NCI-H748 (cell line): ENCODE data around the gene MAPK8.
"Not testable (repeated sequence)": the region's sequence is repeated elsewhere in the genome, so short reads cannot be mapped to it uniquely, and the experiment has no call there.

Source experiments
- DNase-seq: peaks from one replicate; lab custom pipeline; 2025; ENCODE audit not compliant: unreplicated experiment; lab: John Stamatoyannopoulos, UW

MAPK8 gene

DNA sequence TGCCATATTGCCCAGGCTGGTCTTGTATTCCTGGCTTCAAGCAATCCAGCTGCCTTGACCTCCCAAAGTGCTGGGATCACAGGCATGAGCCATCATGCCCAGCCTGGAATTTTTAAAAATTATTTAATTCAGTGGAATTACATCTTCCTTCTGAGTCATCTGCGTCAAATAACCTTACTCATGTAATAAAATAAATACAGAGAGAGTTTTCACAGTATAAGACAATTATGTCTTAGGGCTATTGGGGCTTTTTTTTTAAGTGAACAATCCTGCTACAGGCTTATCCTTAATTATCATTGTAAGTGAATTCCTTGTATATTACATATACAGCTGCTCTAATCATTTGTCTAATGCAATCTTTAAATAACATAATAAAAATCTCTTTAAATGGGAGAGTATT is 108.3 kb downstream of the MAPK8 start:
- DNase-seq = no peak

GRCh38 chr10:48416584-48417232 is 110.2 kb downstream of the MAPK8 start:
- no peak for DNase-seq

DNA sequence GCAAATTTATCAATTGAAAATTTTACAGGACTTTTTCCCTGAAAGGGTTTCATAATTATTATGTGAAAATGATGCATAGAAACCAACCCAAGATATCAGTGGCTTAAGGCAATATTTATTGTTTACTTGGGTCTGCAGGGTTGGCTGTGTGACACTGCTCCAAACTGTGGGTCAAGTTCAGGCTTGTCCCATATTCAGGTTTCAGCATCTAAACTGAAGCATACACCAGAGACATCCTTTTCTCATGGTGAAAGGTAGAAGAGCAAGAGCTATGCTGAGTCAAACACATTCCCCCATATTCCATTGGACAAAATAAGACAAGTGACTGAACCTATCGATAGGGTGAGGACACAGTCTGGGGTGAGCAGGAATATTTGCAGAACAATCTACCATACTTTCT is 110.9 kb downstream of the MAPK8 start:
- no peak for DNase-seq

DNA sequence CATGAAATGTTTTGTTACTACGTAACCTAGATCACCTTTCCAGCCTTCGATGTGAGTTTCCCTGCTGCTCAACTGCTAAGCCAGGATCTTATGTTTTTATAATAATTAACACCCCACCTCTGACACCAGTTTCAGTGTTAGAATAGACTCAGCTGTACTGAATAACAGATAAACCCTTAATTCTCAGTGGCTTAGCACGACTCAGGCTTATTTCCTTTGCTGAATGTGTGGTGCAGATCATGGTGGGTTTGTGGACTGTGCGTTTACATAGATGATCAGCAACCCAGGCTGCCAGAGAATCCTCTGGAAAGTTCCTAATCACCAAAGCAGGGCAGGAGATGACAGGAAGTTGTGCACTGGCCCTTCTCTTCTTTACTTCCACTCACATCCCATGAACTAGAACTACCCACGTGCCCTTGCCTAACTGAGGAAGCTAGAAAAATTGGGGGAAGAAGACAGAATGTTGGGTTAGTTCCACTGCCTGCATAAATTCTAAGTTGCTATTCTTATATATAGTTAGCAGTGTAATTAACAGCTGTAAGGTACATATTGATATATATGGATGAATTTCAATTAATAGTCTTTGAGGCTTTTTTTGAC is 111.8 kb downstream of the MAPK8 start:
- no peak for DNase-seq

DNA sequence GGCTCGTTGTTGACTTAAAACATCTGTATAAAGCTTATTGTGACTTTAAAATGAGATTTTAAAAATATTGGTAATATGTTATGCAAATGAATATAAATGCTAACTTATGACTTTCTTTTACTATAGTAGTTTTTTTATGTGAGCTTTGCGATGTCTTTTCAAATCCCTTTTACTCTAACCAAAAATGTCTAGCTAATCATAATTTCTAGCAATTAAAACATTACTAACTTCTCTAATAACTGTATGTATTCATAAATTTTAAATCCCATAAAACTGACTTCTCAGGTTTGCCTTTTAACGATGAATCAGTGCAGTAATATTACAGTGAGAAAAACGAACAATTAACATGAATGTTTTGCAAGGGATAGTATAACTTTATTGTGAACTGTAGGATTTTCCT is 113.2 kb downstream of the MAPK8 start:
- no peak for DNase-seq

GRCh38 chr10:48421862-48422261 is 115.4 kb downstream of the MAPK8 start:
- not testable (repeated sequence) for DNase-seq

DNA sequence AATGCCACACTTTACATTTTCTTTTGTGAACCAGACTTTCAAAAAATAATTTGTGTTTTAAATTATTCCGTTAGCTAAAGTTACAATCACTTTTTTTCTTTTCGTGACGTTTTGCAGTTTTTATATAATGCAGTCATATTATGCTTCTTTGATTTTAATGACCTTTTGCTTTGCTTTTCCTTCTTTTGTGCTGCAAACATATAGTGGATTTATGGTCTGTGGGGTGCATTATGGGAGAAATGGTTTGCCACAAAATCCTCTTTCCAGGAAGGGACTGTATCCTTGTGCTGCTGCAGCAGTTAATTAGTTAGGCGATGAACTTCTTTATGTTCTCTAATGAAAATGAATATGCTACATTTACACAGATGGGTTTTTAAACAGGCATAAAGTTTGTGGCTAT is 117.4 kb downstream of the MAPK8 start:
- no peak for DNase-seq

GRCh38 chr10:48428896-48429295 is 122.4 kb downstream of the MAPK8 start:
- DNase-seq = no peak

DNA sequence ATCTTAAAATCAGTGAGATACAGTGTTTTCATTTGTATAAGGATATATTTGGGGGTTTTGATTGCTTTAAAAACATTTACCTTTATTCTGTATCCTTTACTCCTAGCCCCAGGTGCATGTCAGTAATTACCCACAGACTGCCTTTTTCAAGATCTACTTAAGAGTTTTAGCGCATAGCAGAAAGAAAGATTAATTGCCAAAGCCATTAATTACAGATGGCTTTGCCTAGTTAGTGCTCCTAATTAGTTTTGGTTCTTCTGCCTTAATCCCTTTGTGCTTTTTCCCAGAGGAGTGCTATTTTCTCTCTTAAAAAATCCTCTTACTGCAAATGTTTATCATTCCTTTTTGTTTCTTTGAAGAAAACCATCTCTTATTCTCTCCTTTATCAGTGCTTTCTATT is 122.8 kb downstream of the MAPK8 start:
- DNase-seq = no peak

DNA sequence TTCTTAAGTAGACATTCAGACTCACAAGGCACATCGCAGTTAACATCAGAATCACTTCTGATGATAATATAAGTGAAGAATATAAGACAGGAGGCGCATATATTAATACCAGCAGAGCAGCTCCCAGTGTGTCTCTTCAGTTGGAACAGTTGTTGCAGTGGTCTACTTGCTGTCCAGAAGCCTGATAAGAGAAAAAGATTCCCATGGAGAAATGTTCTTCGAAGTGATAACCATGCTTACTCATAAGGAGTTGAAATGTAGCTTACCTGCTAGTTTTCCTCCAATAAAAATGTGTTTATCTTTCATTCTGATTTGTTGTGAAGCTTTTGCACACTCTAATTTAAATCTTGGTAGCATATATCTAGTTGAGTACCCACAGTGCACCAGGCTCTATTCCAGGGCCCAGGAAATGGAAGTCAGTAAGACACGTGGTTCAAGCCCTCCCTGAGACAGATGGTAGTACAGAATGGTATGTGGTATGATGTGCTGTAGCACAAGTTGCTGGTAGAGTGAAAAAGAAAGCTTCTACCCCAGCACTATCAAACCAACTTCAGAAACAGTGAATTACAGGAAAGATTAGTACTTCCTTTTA is 124.0 kb downstream of the MAPK8 start:
- DNase-seq = no peak

DNA sequence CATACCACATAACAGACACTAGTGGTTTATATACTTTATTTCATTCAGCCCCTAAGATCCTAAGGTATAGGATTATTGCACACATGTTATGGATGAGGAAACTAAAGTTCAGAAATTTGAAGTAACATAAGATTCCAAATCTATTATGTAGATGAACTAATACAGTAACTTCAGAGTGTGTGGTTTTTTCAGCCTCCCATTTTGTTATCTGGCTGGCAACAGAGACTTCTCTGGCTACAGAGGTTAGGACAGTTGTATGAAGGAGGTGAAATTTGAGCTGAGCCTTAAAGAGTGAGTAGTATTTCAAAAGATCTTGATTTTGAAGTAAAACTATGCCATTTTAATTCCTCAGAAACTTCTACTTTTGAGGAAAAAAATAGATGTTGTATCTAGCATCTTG is 125.4 kb downstream of the MAPK8 start:
- no peak for DNase-seq

DNA sequence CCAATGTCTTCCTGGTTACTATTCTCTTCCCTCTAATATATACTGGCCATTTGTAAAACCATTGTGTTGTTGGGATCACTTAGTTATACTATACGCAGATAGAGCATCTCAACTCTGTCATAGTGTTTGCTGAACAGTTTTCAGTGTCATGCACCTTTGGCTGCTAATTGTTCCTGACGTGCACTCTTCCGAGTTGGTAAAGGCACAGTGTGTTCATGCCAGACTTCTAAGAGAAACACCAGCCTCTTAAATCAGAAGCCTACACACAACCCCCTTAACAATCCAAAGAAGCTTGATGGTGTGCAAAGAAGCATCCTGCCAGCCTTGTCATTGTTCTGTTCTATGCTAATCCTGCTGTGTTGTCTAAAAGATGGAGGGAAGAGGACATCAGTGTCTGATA is 131.1 kb downstream of the MAPK8 start:
- no peak for DNase-seq

DNA sequence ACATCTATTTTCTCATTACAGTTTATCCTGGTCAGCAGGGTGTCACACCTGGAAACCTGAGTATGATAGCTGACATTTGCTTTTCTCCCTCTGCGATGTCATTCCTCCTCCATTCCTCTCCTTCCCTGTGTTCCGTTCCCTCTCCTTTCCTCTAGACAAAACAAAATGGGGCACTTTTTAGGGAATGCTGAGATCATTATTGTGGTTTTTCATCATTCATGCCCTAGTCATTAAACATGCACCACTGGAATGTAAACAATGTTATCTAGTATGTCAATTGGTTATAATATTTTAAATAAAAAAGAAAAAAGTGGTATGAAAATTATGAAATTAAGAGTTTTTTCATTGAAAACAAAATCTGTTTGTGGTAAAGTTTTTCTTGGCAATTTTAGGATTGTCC is 132.6 kb downstream of the MAPK8 start:
- DNase-seq = no peak

DNA sequence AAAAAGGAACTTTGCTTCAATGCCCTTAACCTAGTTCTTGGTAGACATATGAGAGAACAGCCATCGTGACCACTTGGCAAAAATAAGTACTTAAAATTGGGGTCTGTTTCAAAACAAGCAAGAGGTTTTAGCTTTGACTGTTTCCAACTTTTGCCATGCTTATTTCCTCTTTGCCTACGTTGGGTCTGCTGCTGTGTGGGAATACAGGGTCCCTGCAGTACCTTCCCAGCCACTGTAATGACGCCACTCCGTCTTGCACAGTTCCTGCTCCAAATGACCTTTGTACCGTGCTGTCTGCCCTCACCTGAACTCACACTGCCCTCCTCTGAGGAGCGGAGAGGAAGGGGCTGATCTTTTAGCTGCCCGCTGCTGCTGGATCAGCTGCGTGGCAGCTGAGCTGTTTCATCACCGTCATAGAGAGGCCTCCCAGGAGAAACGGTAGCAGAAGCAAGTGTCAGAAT is 133.1 kb downstream of the MAPK8 start:
- no peak for DNase-seq

DNA sequence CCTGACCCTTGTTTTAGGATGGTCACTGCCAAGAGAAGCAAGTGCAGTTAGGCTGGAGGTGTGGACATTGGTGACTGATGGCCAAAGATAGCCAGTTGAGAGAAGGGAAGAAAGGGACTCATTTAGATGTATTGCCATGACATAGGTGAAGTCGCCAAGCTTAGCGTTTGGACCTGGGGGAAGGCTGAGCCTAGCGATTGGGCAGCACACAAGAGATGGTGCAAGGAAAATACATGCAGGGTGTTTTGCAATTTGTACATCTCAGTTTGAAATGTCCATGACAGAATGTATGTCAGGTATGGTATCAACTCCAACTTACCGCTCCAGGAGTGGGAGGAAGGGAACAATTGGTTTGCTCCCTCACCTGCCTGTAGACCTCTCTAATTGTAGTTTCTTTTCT is 134.3 kb downstream of the MAPK8 start:
- no peak for DNase-seq

DNA sequence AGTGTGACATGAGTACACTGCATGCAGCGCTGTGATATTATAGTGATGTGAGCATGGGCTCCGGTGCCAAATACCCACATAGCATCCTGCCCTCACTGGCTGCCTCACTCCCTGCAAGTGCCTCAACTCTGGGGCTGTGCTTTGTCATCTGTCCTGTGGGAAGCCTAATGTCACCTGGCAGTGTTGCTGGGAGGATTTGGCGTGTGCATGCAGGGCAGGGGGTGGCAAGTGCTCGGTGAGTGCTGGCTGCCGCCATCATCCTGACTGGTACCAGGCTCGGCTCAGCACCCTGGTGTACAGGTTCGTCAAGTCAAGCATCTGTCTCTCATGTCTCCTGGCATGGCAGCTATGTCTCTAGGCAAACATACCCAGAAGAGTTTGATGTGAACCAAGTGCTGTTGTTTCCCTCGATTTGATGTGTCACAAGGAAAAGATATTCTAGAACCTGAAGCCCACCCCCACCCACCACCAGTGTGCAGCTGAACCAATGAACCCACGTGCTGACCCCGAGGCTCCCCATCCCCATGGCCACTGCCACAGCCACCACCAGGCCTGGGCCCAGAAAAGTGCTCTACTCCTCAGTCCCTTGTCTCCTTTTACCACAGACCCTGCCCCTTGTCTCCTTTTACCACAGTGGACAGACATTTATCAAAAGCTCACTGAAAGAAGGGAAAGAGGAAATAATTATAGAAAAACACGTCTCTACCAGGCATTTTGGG is 135.8 kb downstream of the MAPK8 start:
- DNase-seq = no peak

DNA sequence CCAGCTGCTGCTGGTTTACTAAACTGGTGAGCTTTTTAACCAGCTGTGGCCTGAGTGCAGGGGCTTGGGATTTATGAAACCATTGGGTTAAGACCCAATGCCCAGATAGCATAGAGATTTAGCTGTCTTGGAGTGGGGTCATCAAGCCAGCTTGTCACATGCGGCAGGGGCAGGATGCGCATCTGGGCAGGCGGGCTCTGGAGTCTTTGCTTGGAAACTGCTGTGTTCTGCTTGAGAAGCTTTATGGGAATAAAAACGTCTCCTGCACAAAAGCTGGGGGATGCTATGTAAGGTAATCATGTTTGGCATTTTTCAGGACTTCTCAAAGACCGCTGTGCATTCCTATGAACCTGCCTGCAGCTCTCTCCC is 136.3 kb downstream of the MAPK8 start:
- no peak for DNase-seq

DNA sequence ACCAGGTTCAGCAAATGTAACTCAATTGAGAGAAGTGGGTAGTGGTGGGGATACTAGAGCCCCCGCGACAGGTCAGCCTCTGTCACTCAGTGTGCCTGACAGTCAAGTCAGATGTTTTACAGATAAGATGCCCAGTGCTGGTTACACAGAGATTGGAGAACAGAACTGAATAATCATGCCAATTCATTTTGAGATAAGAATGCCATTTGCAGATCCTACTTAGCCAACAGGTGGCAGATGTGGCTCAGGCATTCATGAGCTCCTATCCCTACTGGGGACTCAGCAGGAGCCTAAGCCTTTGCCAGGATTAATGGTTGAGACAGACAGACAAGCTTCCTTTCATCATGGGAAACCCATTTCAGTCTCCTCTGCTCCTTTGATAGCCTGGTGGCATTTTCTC is 137.8 kb downstream of the MAPK8 start:
- DNase-seq = peak; percentile 27

GRCh38 chr10:48444861-48445841 is 138.7 kb downstream of the MAPK8 start:
- DNase-seq = peak; percentile 65

DNA sequence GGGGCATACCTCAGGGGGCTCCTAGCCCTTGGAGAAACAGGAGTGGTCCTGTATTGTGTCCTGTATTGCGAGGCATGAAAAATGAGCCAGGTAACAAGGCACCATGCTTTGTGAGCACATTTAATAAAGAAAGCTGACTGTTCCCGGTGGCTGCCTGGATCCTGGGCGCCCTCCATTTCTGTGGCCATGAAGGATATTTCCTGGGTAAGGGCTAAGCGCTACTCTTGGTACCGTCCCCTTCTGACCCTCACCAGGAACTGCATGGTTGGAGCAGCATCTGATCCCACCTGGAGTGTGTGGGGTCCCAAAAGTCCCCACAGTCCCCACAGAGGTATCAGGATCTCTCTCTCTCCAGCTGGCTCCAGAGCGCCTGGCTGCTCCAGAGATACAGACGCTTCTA is 139.5 kb downstream of the MAPK8 start:
- DNase-seq = no peak

GRCh38 chr10:48446785-48447184 is 140.3 kb downstream of the MAPK8 start:
- no peak for DNase-seq
